HEK293 (cell line): ENCODE data around the gene METTL22.

Experiments used
- CTCF ChIA-PET: fragments of 350-600 bp; formaldehyde crosslinking; extraction: SDS; loops from one replicate; lab custom pipeline; 2021; ENCODE audit warnings: antibody characterized with exemption; lab: Yijun Ruan, JAX
- POLR2A ChIA-PET: fragments of 300-600 bp; formaldehyde crosslinking; extraction: SDS; loops from one replicate; lab custom pipeline; 2020; ENCODE audit warnings: antibody characterized with exemption, inconsistent platforms; lab: Yijun Ruan, JAX
- H3K27ac ChIP-seq: fragments of 200-500 bp; sonication (Bioruptor generic); 2 replicates; pipeline ENCODE4 v1.5.1; 2014; ENCODE audit warnings: low read depth, low read length, control low read depth, inconsistent platforms; ENCODE audit errors: extremely low read depth
- H3K36me3 ChIP-seq, 2 experiments: fragments of 200-500 bp in 1 of 2; sonication (Bioruptor generic) in 1 of 2; 1 replicate in 1 of 2; 2 replicates in 1 of 2; pipeline ENCODE4 v1.5.1; 2014 to 2017; ENCODE audit warnings: inconsistent platforms in 2 of 2, low read length in 2 of 2; ENCODE audit not compliant: control insufficient read depth in 2 of 2, insufficient read depth in 1 of 2
- H3K4me1 ChIP-seq: fragments of 200-500 bp; sonication (Bioruptor generic); 2 replicates; pipeline ENCODE4 v1.5.1; 2014; ENCODE audit warnings: mild to moderate bottlenecking, low read length, inconsistent platforms; ENCODE audit not compliant: control insufficient read depth, insufficient read depth
- H3K4me3 ChIP-seq: 2 replicates; pipeline ENCODE4 v1.5.1; 2011; ENCODE audit warnings: low read depth, mild to moderate bottlenecking, control low read depth, low read length, moderate library complexity
- H3K9me3 ChIP-seq: fragments of 200-500 bp; sonication (Bioruptor generic); 2 replicates; pipeline ENCODE4 v1.5.1; 2014; ENCODE audit warnings: low read depth, low read length, inconsistent platforms; ENCODE audit not compliant: control insufficient read depth, insufficient read depth
- BCL11A ChIP-seq: fragments of 450-650 bp; formaldehyde crosslinking; IDR thresholded peaks from 2 replicates; pipeline ENCODE4 v1.5.1; 2016; ENCODE audit warnings: low read depth, missing biosample characterization, missing genetic modification characterization
- BCL6B ChIP-seq: fragments of 450-650 bp; formaldehyde crosslinking; IDR thresholded peaks from 2 replicates; pipeline ENCODE4 v1.5.1; 2017; ENCODE audit warnings: missing biosample characterization, missing genetic modification characterization
- GLIS1 ChIP-seq: fragments of 450-650 bp; formaldehyde crosslinking; IDR thresholded peaks from 2 replicates; pipeline ENCODE4 v1.5.1; 2016; ENCODE audit warnings: missing biosample characterization, missing genetic modification characterization
- SALL2 ChIP-seq: fragments of 450-650 bp; formaldehyde crosslinking; IDR thresholded peaks from 2 replicates; pipeline ENCODE4 v1.5.0; 2017; ENCODE audit warnings: missing biosample characterization, mild to moderate bottlenecking, missing genetic modification characterization, borderline replicate concordance
- ZNF121 ChIP-seq: fragments of 450-650 bp; formaldehyde crosslinking; IDR thresholded peaks from 2 replicates; pipeline ENCODE4 v1.5.1; 2016; ENCODE audit warnings: missing biosample characterization, missing genetic modification characterization
- ZNF169 ChIP-seq: fragments of 450-650 bp; formaldehyde crosslinking; IDR thresholded peaks from 2 replicates; pipeline ENCODE4 v1.5.1; 2016; ENCODE audit warnings: missing biosample characterization, missing genetic modification characterization
- ZNF223 ChIP-seq: fragments of 450-650 bp; formaldehyde crosslinking; IDR thresholded peaks from 2 replicates; pipeline ENCODE4 v1.5.1; 2016; ENCODE audit warnings: missing biosample characterization, missing genetic modification characterization
- ZNF266 ChIP-seq: fragments of 450-650 bp; formaldehyde crosslinking; IDR thresholded peaks from 2 replicates; pipeline ENCODE4 v1.5.1; 2016; ENCODE audit warnings: missing biosample characterization, missing genetic modification characterization, low read depth
- ZNF292 ChIP-seq: fragments of 450-650 bp; formaldehyde crosslinking; IDR thresholded peaks from 2 replicates; pipeline ENCODE4 v1.5.1; 2016; ENCODE audit warnings: low read depth, missing biosample characterization, missing genetic modification characterization, borderline replicate concordance
- ZNF391 ChIP-seq: fragments of 450-650 bp; formaldehyde crosslinking; IDR thresholded peaks from 2 replicates; pipeline ENCODE4 v1.5.1; 2016; ENCODE audit warnings: low read depth, missing biosample characterization, missing genetic modification characterization, borderline replicate concordance
- ZNF398 ChIP-seq: fragments of 450-650 bp; formaldehyde crosslinking; IDR thresholded peaks from 2 replicates; pipeline ENCODE4 v1.5.1; 2017; ENCODE audit warnings: missing biosample characterization, missing genetic modification characterization
- ZNF423 ChIP-seq: fragments of 450-650 bp; formaldehyde crosslinking; IDR thresholded peaks from 2 replicates; pipeline ENCODE4 v1.5.1; 2016; ENCODE audit warnings: missing biosample characterization, missing genetic modification characterization
- ZNF549 ChIP-seq: fragments of 450-650 bp; IDR thresholded peaks from 2 replicates; pipeline ENCODE4 v1.5.1; 2018; ENCODE audit warnings: missing biosample characterization, missing genetic modification characterization, mild to moderate bottlenecking, inconsistent platforms, moderate library complexity
- ZNF585B ChIP-seq: fragments of 450-650 bp; formaldehyde crosslinking; IDR thresholded peaks from 2 replicates; pipeline ENCODE4 v1.5.1; 2016; ENCODE audit warnings: missing biosample characterization, missing genetic modification characterization
- ZNF658 ChIP-seq: fragments of 450-650 bp; formaldehyde crosslinking; IDR thresholded peaks from 2 replicates; pipeline ENCODE4; 2016; ENCODE audit warnings: missing biosample characterization, missing genetic modification characterization
- ZNF660 ChIP-seq: fragments of 450-650 bp; IDR thresholded peaks from 2 replicates; pipeline ENCODE4 v1.5.1; 2018; ENCODE audit warnings: missing biosample characterization, mild to moderate bottlenecking, missing genetic modification characterization
- ZNF785 ChIP-seq: fragments of 450-650 bp; formaldehyde crosslinking; IDR thresholded peaks from 2 replicates; pipeline ENCODE4 v1.5.1; 2016; ENCODE audit warnings: missing biosample characterization, missing genetic modification characterization
- ZNF791 ChIP-seq: fragments of 450-650 bp; formaldehyde crosslinking; IDR thresholded peaks from 2 replicates; pipeline ENCODE4 v1.5.1; 2016; ENCODE audit warnings: missing biosample characterization, missing genetic modification characterization
- ZNF843 ChIP-seq: fragments of 450-650 bp; formaldehyde crosslinking; IDR thresholded peaks from 2 replicates; pipeline ENCODE4 v1.5.1; 2016; ENCODE audit warnings: missing biosample characterization, missing genetic modification characterization
- ZXDB ChIP-seq: fragments of 450-650 bp; formaldehyde crosslinking; IDR thresholded peaks from 2 replicates; pipeline ENCODE4 v1.5.1; 2016; ENCODE audit warnings: missing biosample characterization, missing genetic modification characterization
- TF ChIP-seq, protein P1 (sequence below): fragments of 450-650 bp; formaldehyde crosslinking; IDR thresholded peaks from 2 replicates; pipeline ENCODE4 v1.5.1; 2016; ENCODE audit warnings: missing biosample characterization, missing genetic modification characterization
- TF ChIP-seq, protein P2 (sequence below): fragments of 450-650 bp; formaldehyde crosslinking; IDR thresholded peaks from 2 replicates; pipeline ENCODE4 v1.5.1; 2017; ENCODE audit warnings: missing biosample characterization, missing genetic modification characterization

The METTL22 gene

DNA sequence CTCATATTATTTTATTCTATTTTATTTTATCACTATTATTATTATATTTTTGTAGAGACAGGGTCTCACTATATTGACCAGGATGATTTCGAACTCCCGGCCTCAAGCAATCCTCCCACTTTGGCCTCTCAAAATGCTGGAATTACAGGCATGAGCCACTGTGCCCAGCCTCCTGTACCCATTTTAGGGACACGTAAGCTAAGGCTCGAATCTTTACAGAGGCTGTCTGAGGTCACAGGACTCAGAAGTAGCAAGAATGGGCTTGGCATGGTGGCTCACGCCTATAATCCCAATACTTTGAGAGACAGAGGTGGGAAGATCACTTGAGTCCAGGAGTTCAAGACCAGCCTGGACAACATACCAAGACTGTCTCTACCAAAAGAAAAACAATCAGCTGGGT, 40.2 kb downstream of the METTL22 start:
- ChIA-PET CTCF (interaction anchor here (0.6 to 3.5 kb wide), 26 partner anchors 7 to 477 kb away, joined by 3 to 28 read pairs (median 4); no protein-coding TSS in a partner anchor), POLR2A (interaction anchor here (0.8 to 1.4 kb wide), 2 partner anchors 136 to 244 kb away, joined by 4 to 5 read pairs; partner anchors contain the start of genes PMM2 and TMEM186)
- Histone ChIP-seq H3K36me3 (no peaks in the 10 kb centered on the region), H3K4me3 (no peak overlapping the region), H3K27ac (no peak overlapping the region), H3K9me3 (no peaks in the 10 kb centered on the region), H3K4me1 (no peaks in the 10 kb centered on the region)
- TF ChIP-seq ZNF223 (tag by site-specific recombination) (no peak), SALL2 (tag by site-specific recombination) (no peak)

DNA sequence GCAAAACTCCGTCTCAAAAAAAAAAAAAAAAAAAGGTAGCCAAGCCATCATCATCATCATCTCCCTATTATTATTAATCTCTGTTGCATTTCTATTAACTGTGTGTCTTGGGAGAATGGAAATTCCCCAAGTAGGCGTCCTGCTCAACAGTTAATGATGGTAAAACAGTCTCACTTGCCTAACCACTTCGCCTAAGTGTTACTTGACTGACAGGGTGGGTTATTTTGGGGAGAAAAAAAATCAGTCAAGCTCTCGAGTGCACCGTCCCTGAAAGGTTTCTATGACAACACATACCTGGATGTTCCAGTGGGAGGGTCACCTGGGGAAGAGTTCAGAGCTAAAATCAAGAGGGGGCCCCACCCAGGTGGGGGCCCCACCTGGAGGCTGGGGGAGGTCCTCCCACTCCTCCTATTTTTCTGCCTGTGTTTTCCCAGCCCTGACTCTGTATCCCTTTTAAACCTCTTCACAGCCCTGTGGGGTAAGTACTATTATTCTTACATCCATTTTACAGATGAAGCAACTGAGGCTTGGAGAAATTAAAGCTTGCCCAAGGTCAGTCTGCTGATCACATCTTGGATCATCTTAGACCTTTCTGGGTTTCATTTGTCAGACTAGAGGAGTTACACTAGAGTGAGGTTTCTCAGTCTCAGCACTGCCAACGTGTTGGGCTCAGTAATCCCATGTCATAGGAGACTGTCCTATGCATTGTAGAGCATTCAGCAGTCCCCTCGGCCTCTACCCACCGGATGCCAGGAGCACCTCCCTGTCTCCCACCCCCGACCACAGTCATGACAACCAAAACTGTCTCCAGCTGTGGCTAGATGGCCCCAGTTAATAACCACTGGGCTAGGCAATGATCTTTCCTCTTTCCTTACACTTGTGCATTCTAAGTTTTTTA, 41.9 kb downstream of the METTL22 start:
- Histone ChIP-seq H3K36me3 (no peaks in the 10 kb centered on the region), H3K9me3 (no peaks in the 10 kb centered on the region), H3K4me1 (no peaks in the 10 kb centered on the region), H3K27ac (no peak overlapping the region), H3K4me3 (no peak overlapping the region)
- ChIA-PET CTCF (interaction anchor here (0.8 to 3.5 kb wide), 6 partner anchors 44 to 471 kb away, joined by 3 to 28 read pairs (median 6); no protein-coding TSS in a partner anchor), POLR2A (interaction anchor here (1.4 kb wide), 1 partner anchor 134 kb away, joined by 4 read pairs; the partner anchor contains the start of genes PMM2 and TMEM186)
- TF ChIP-seq BCL11A (tag by site-specific recombination), result no peak
- no peak for TF ChIP-seq ZNF843 (tag by site-specific recombination)
- TF ChIP-seq ZNF658 (tag by site-specific recombination), result no peak
- TF ChIP-seq, protein P1, sequence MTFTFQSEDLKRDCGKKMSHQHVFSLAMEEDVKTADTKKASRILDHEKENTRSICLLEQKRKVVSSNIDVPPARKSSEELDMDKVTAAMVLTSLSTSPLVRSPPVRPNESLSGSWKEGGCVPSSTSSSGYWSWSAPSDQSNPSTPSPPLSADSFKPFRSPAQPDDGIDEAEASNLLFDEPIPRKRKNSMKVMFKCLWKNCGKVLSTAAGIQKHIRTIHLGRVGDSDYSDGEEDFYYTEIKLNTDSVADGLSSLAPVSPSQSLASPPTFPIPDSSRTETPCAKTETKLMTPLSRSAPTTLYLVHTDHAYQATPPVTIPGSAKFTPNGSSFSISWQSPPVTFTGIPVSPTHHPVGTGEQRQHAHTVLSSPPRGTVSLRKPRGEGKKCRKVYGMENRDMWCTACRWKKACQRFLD, result no peak
- TF ChIP-seq ZNF423, result no peak
- TF ChIP-seq, all 188 proteins: peak for 0

DNA sequence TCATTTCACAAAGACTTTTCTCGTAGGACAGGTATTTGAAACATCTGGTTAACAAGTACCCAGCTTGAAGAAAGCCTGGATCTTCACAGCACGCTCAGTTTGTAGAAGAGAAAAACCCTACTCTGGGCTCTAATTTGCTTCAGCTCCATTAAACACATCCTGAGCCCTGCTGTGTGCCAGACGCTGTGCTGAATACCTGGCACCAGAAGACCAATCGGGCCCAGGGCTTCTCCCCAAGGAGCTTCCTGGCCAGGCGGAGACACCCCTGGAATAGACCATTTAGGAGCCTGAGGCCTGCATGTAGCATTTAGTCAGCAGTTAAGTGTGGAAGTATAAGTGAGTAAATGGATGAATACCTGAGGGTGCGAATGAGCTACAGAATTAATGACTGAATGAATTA, 44.0 kb downstream of the METTL22 start:
- CTCF ChIA-PET, result interaction anchor here (0.6 to 2.2 kb wide), 6 partner anchors 10 to 593 kb away, joined by 3 to 11 read pairs (median 4); no protein-coding TSS in a partner anchor
- H3K36me3 ChIP-seq, result no peaks in the 10 kb centered on the region
- no peak overlapping the region for H3K27ac ChIP-seq
- POLR2A ChIA-PET, result no interaction called here
- no peaks in the 10 kb centered on the region for H3K4me1 ChIP-seq
- H3K9me3 ChIP-seq, result no peaks in the 10 kb centered on the region
- H3K4me3 ChIP-seq, result no peak overlapping the region
- no peak for TF ChIP-seq ZNF121
- no peak for TF ChIP-seq GLIS1 (tag by site-specific recombination)
- TF ChIP-seq ZNF169 (tag by site-specific recombination), result no peak
- no peak for TF ChIP-seq ZNF785 (tag by site-specific recombination)
- TF ChIP-seq ZNF266, result no peak
- no peak for TF ChIP-seq BCL6B
- no peak for TF ChIP-seq ZNF391 (tag by site-specific recombination)
- no peak for TF ChIP-seq ZNF843 (tag by site-specific recombination)
- no peak for TF ChIP-seq ZNF791 (tag by site-specific recombination)
- no peak for TF ChIP-seq ZNF549 (tag by site-specific recombination)
- TF ChIP-seq ZXDB (tag by site-specific recombination), result no peak
- TF ChIP-seq ZNF398 (tag by site-specific recombination), result no peak
- no peak for TF ChIP-seq ZNF660 (tag by site-specific recombination)
- no peak for TF ChIP-seq ZNF585B (tag by site-specific recombination)
- TF ChIP-seq, protein P2, sequence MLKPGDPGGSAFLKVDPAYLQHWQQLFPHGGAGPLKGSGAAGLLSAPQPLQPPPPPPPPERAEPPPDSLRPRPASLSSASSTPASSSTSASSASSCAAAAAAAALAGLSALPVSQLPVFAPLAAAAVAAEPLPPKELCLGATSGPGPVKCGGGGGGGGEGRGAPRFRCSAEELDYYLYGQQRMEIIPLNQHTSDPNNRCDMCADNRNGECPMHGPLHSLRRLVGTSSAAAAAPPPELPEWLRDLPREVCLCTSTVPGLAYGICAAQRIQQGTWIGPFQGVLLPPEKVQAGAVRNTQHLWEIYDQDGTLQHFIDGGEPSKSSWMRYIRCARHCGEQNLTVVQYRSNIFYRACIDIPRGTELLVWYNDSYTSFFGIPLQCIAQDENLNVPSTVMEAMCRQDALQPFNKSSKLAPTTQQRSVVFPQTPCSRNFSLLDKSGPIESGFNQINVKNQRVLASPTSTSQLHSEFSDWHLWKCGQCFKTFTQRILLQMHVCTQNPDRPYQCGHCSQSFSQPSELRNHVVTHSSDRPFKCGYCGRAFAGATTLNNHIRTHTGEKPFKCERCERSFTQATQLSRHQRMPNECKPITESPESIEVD (tag by site-specific recombination), result no peak
- TF ChIP-seq ZNF292, result no peak
